Mesenchymal stem cell (in vitro differentiated cells and primary cell): Measurements from ENCODE around the gene OXER1.

Experiments used
- DNase-seq: peaks from one replicate; pipeline ENCODE4 v3.0.0-alpha.2; 2013
- H2AFZ ChIP-seq: one replicate; pipeline ENCODE4 v1.6.1; 2013; ENCODE audit warnings: low read depth, mild to moderate bottlenecking, control low read depth, inconsistent platforms, low read length, moderate library complexity
- H2AK5ac ChIP-seq: 2 replicates; pipeline ENCODE4 v1.6.1; 2013; ENCODE audit warnings: low read length, moderate library complexity, mild to moderate bottlenecking, inconsistent platforms; ENCODE audit not compliant: severe bottlenecking
- H2BK120ac ChIP-seq: one replicate; pipeline ENCODE4 v1.6.1; 2013; ENCODE audit warnings: low read depth, mild to moderate bottlenecking, inconsistent platforms, low read length, moderate library complexity
- H2BK12ac ChIP-seq, 2 experiments: one replicate each; pipeline ENCODE4 v1.6.1; 2013; ENCODE audit warnings: inconsistent platforms in 2 of 2, low read length in 2 of 2, mild to moderate bottlenecking in 2 of 2, moderate library complexity in 2 of 2, control low read depth in 1 of 2
- H2BK15ac ChIP-seq: one replicate; pipeline ENCODE4 v1.6.1; 2013; ENCODE audit warnings: mild to moderate bottlenecking, low read depth, inconsistent platforms; ENCODE audit not compliant: poor library complexity, severe bottlenecking
- H2BK5ac ChIP-seq: 2 replicates; pipeline ENCODE4 v1.6.1; 2013; ENCODE audit warnings: low read depth, mild to moderate bottlenecking, low read length, control low read depth, inconsistent platforms; ENCODE audit not compliant: poor library complexity, severe bottlenecking
- H3K14ac ChIP-seq, 2 experiments: one replicate each; pipeline ENCODE4 v1.6.1; 2013; ENCODE audit warnings: inconsistent platforms in 2 of 2, low read length in 2 of 2, control low read depth in 1 of 2, mild to moderate bottlenecking in 1 of 2, moderate library complexity in 1 of 2
- H3K18ac ChIP-seq, 2 experiments: one replicate each; pipeline ENCODE4 v1.6.1; 2013; ENCODE audit warnings: inconsistent platforms in 2 of 2, low read length in 2 of 2, control low read depth in 1 of 2, low read depth in 1 of 2, mild to moderate bottlenecking in 1 of 2
- H3K23ac ChIP-seq, 2 experiments: one replicate each; pipeline ENCODE4 v1.6.1; 2013; ENCODE audit warnings: inconsistent platforms in 2 of 2, low read length in 2 of 2, mild to moderate bottlenecking in 2 of 2, moderate library complexity in 2 of 2, control low read depth in 1 of 2
- H3K27ac ChIP-seq: 2 replicates; pipeline ENCODE4 v1.5.1; 2013; ENCODE audit warnings: mild to moderate bottlenecking, moderate library complexity, low read length, control low read depth, inconsistent platforms; ENCODE audit not compliant: poor library complexity, severe bottlenecking
- H3K27me3 ChIP-seq, 2 experiments: 2 replicates each; pipeline versions ENCODE4 v1.6.1 to v1.7.0; 2013; ENCODE audit warnings: low read length in 2 of 2, mild to moderate bottlenecking in 2 of 2, moderate library complexity in 2 of 2, control low read depth in 1 of 2, inconsistent platforms in 1 of 2; ENCODE audit not compliant: control insufficient read depth in 1 of 2, insufficient read depth in 1 of 2
- H3K36me3 ChIP-seq, 2 experiments: 2 replicates each; pipeline versions ENCODE4 v1.6.1 to v1.7.0; 2013; ENCODE audit warnings: low read length in 2 of 2, control low read depth in 1 of 2, inconsistent platforms in 1 of 2, low read depth in 1 of 2, mild to moderate bottlenecking in 1 of 2; ENCODE audit not compliant: insufficient read depth in 2 of 2, control insufficient read depth in 1 of 2
- H3K4ac ChIP-seq, 2 experiments: one replicate each; pipeline ENCODE4 v1.6.1; 2013; ENCODE audit warnings: inconsistent platforms in 2 of 2, low read length in 2 of 2, mild to moderate bottlenecking in 2 of 2, moderate library complexity in 2 of 2, control low read depth in 1 of 2, low read depth in 1 of 2
- H3K4me1 ChIP-seq: 2 replicates; pipeline ENCODE4 v1.6.1; 2013; ENCODE audit warnings: low read depth, low read length, control low read depth; ENCODE audit not compliant: control insufficient read depth, insufficient read depth
- H3K4me2 ChIP-seq: 2 replicates; pipeline ENCODE4 v1.6.1; 2013; ENCODE audit warnings: low read length, mild to moderate bottlenecking, inconsistent platforms; ENCODE audit not compliant: poor library complexity, severe bottlenecking
- H3K4me3 ChIP-seq, 2 experiments: 2 replicates each; pipeline versions ENCODE4 v1.5.1 to v1.7.0; 2013; ENCODE audit warnings: low read length in 2 of 2, mild to moderate bottlenecking in 2 of 2, control low read depth in 1 of 2, low read depth in 1 of 2; ENCODE audit not compliant: insufficient read depth in 1 of 2
- H3K79me1 ChIP-seq: replicated peaks from 2 replicates; pipeline ENCODE4 v1.6.1; 2013; ENCODE audit warnings: mild to moderate bottlenecking, control low read depth, low read length, inconsistent platforms; ENCODE audit not compliant: poor library complexity, severe bottlenecking
- H3K9ac ChIP-seq: 2 replicates; pipeline ENCODE4 v1.7.0; 2013; ENCODE audit warnings: mild to moderate bottlenecking, low read length, moderate library complexity
- H3K9me3 ChIP-seq: 2 replicates; pipeline ENCODE4 v1.7.0; 2013; ENCODE audit warnings: mild to moderate bottlenecking, low read length; ENCODE audit not compliant: control insufficient read depth
- H4K8ac ChIP-seq: one replicate; pipeline ENCODE4 v1.6.1; 2013; ENCODE audit warnings: inconsistent platforms, mild to moderate bottlenecking, low read length, moderate library complexity
- H4K91ac ChIP-seq: one replicate; pipeline ENCODE4 v1.6.1; 2013; ENCODE audit warnings: mild to moderate bottlenecking, low read length, inconsistent platforms
- WGBS: methylation state at CpG from one replicate; pipeline ENCODE4 v1.1.7; 2013; ENCODE audit warnings: mixed read lengths; 5-methylcytosine and 5-hydroxymethylcytosine counted together

OXER1 gene

DNA sequence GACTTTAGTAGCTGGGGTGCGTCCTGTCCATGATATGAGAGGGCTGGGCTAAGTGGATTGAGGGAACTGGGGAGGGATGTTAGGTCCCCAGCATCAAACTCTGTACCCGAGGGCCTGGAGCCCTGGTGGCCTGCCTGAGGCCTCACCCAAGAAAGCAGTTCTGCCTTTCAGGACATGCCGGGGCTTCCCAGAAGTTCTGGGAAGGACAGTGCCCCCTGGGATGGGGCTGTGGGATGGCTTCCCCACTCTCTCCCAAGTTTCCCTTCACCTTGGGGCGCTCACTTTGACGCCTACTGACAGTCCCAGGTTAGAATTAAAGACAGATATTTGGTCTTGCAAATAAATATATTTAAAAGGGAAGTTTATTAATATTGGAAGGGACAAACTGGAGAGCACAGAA lies 1.8 kb downstream of the OXER1 start:
- 85% methylated on average over 5 of the region's 5 CpGs for WGBS
- no peak overlapping the region for H3K27ac ChIP-seq
- no peak overlapping the region for H2AFZ ChIP-seq
- H3K4me3 ChIP-seq: no peak overlapping the region
- no peak overlapping the region for H3K23ac ChIP-seq
- H2BK120ac ChIP-seq: no peak overlapping the region
- H3K27me3 ChIP-seq: no peaks in the 10 kb centered on the region
- DNase-seq: no peak
- no peak overlapping the region for H2BK12ac ChIP-seq
- H3K14ac ChIP-seq: no peak overlapping the region
- no peak overlapping the region for H4K8ac ChIP-seq
- H3K4me1 ChIP-seq: peaks cover under 1% of the 10 kb centered on the region
- H3K9ac ChIP-seq: no peak overlapping the region
- no peaks in the 10 kb centered on the region for H3K9me3 ChIP-seq
- no peak overlapping the region for H2AK5ac ChIP-seq
- H3K79me1 ChIP-seq: no peaks in the 10 kb centered on the region
- peaks cover 4 to 41% of the 10 kb centered on the region in 2 experiments for H3K36me3 ChIP-seq
- H3K18ac ChIP-seq: no peak overlapping the region
- no peak overlapping the region for H3K4ac ChIP-seq
- no peak overlapping the region for H3K4me2 ChIP-seq
- no peak overlapping the region for H2BK5ac ChIP-seq
- no peak overlapping the region for H2BK15ac ChIP-seq
- no peak overlapping the region for H4K91ac ChIP-seq

DNA sequence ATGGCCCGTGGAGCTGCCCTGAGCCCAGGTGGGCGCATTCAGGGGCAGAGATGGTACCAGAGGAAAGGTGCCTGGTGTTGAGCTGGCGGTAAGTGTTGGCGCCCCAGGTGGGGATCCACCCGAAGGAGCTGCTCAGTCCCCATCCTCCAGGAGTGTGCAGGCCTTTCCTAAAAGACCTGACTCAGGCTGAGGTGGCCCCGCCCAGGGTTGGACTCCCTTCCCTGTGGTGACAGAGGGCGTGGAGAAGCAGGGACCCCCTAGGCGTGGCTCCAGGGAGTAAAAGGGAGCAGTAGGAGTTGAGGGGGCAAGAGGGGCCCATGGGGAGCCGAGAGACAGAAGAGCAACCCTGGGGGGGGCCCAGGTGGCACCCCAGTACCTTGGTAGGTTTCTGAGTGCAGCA lies 2.4 kb downstream of the OXER1 start:
- H3K14ac ChIP-seq: no peak overlapping the region
- H3K9ac ChIP-seq: no peak overlapping the region
- 89% methylated on average over 9 of the region's 9 CpGs for WGBS
- H4K91ac ChIP-seq: no peak overlapping the region
- DNase-seq: no peak
- no peak overlapping the region for H2AK5ac ChIP-seq
- H3K4me1 ChIP-seq: peaks cover 4% of the 10 kb centered on the region
- no peak overlapping the region for H3K27ac ChIP-seq
- H2AFZ ChIP-seq: no peak overlapping the region
- H3K23ac ChIP-seq: no peak overlapping the region
- H3K4ac ChIP-seq: no peak overlapping the region
- H3K9me3 ChIP-seq: no peaks in the 10 kb centered on the region
- no peak overlapping the region for H2BK15ac ChIP-seq
- no peak overlapping the region for H2BK5ac ChIP-seq
- no peak overlapping the region for H3K18ac ChIP-seq
- H4K8ac ChIP-seq: no peak overlapping the region
- H3K4me2 ChIP-seq: no peak overlapping the region
- no peaks in the 10 kb centered on the region for H3K79me1 ChIP-seq
- H3K4me3 ChIP-seq: no peak overlapping the region
- no peak overlapping the region for H2BK12ac ChIP-seq
- H2BK120ac ChIP-seq: no peak overlapping the region
- peaks cover 4 to 46% of the 10 kb centered on the region in 2 experiments for H3K36me3 ChIP-seq
- no peaks in the 10 kb centered on the region for H3K27me3 ChIP-seq

DNA sequence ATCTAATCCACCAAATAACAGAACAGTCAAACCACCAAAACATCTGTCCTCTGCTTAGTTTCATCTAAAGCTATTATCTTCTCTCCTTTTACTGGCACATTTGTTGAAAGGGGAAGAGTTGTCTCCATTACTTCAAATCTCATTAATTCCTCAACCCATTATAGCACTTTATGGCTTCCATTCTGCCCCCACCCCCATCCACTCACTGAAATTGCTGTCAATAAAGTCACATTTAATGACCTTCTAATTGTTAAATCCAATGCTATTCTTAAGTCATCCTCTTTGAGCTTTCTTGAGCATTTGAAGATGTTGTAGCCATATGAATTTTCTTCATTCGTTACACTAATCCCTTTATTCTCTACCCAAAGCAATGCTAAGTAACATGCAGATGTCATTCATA lies 5.2 kb downstream of the OXER1 start:
- no peak overlapping the region for H3K23ac ChIP-seq
- WGBS: 92% methylated on average over 1 of the region's 1 CpG
- no peaks in the 10 kb centered on the region for H3K79me1 ChIP-seq
- H3K4me3 ChIP-seq: no peak overlapping the region
- peaks cover 4 to 65% of the 10 kb centered on the region in 2 experiments for H3K36me3 ChIP-seq
- no peak overlapping the region for H3K14ac ChIP-seq
- H3K27me3 ChIP-seq: no peaks in the 10 kb centered on the region
- no peak overlapping the region for H3K9ac ChIP-seq
- H3K9me3 ChIP-seq: no peaks in the 10 kb centered on the region
- H3K4ac ChIP-seq: no peak overlapping the region
- peaks cover 6% of the 10 kb centered on the region for H3K4me1 ChIP-seq
- H2AFZ ChIP-seq: no peak overlapping the region
- no peak overlapping the region for H4K91ac ChIP-seq
- no peak for DNase-seq
- no peak overlapping the region for H2AK5ac ChIP-seq
- no peak overlapping the region for H2BK12ac ChIP-seq
- no peak overlapping the region for H4K8ac ChIP-seq
- no peak overlapping the region for H2BK120ac ChIP-seq
- no peak overlapping the region for H2BK15ac ChIP-seq
- no peak overlapping the region for H3K27ac ChIP-seq
- no peak overlapping the region for H3K4me2 ChIP-seq
- H2BK5ac ChIP-seq: no peak overlapping the region
- no peak overlapping the region for H3K18ac ChIP-seq

DNA sequence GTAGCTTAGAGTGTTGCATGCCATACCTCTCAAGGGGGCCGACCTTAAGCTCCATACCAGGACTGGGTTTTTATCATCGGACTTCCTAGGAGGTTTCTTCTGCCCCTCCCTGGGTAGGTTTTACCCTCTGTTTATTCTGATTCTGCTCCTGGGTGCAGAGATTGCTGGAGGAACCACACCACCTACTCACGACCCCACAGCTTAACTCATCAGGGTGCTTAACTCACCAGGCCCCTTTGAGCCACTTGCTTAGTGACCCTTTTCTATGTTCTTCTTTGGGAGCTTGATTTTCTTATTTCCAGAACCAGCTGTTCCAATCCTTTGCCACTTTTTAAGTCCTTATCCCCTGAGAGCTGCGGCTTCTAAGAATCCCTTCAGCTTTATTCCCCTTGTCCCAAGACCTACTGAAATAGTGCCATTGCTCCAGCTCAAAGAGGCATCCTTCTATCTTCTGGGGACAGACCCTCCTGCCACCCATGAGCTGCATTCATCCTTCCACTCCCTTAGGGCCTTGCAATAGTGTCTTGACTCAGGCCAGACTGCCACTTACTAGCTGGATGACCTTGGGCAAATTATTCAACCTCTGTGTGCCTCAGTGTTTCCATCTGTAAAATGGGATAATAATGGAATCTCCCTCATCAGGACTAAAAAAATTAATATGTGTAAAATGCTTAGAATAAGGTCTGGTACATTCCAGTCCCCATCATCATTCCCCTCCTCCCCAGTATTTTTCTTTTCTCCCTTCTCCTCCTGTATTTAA lies 5.8 kb downstream of the OXER1 start:
- Histone ChIP-seq H3K79me1 (no peaks in the 10 kb centered on the region), H2BK12ac (no peak overlapping the region), H3K36me3 (peaks cover 4 to 65% of the 10 kb centered on the region in 2 experiments), H3K23ac (no peak overlapping the region), H3K4me3 (no peak overlapping the region), H3K18ac (no peak overlapping the region), H3K14ac (no peak overlapping the region), H2BK120ac (no peak overlapping the region), H4K8ac (no peak overlapping the region), H2AFZ (no peak overlapping the region), H4K91ac (no peak overlapping the region), H3K9me3 (no peaks in the 10 kb centered on the region), H2BK5ac (no peak overlapping the region), H3K4me2 (no peak overlapping the region), H2AK5ac (no peak overlapping the region), H2BK15ac (no peak overlapping the region), H3K4ac (no peak overlapping the region), H3K4me1 (peaks cover 6% of the 10 kb centered on the region), H3K9ac (no peak overlapping the region), H3K27ac (no peak overlapping the region), H3K27me3 (no peaks in the 10 kb centered on the region)
- no peak for DNase-seq
- WGBS: 88% methylated on average over 4 of the region's 4 CpGs
